ENCODE results near the gene RAPGEF5. TPM values are rescaled to one million over a fixed set of nuclear protein-coding genes. Genes with fewer than 3 reads are reported as not detected.

RAPGEF5 gene
- polyA plus RNA-seq, 2 donors: 6.6 to 6.7 TPM

DNA sequence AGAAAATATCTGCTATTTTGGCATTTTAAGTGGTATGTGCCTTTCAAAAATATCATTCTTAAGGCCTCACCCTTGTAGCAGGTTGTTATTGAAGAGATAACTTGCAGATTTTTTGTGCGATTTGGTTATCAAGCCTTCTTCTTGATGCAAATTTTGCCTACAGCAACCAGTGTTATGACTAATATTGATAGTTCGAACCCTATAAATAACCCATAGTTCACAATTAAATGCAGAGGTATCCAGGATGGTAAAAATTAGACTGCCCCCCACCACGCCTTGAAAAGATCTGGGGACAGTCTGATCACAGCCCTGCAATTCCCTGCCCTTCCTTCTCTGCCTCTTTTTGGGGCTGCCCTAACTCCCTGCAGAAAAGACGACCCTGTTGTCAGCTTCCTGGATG lies 28.4 kb upstream of the RAPGEF5 start:
- 91 to 93% methylated on average over 4 of the region's 4 CpGs for WGBS, 2 donors

DNA sequence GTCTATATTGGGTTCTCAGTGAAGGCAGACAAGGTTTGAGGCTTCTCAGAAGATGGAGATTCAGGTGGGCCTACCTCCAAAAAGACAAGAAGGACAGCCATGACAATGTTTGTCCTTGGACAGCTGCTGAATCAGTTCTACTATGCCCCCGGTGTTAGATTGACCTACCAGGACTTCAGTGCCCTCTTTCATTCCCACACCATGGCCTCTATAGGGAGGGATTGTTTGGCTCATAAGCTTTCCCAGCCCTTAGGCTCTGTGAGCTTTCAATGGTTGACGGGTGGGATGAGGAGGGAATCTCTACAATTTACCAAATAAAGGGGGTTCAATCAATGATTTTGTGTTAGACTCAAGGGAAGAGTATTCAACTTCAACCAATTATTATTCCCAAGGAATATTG lies 23.4 kb upstream of the RAPGEF5 start:
- Histone ChIP-seq H3K36me3 (ENCODE audit: control insufficient read depth in 2 of 2, insufficient read depth in 2 of 2, low read length in 1 of 2) (no peaks in the 10 kb centered on the region), H3K4me1 (ENCODE audit: control insufficient read depth in 2 of 2, insufficient read depth in 2 of 2, low read length in 1 of 2) (no peaks in the 10 kb centered on the region), H3K27me3 (ENCODE audit: control insufficient read depth in 1 of 2, insufficient read depth in 2 of 2, low read length in 2 of 2) (no peaks in the 10 kb centered on the region), H3K27ac (ENCODE audit: low read depth in 2 of 2, low read length in 1 of 2) (no peak overlapping the region), H3K9me3 (ENCODE audit: control insufficient read depth in 2 of 2, insufficient read depth in 1 of 2, low read depth in 1 of 2, low read length in 1 of 2) (no peaks in the 10 kb centered on the region), H3K4me3 (ENCODE audit: low read depth in 1 of 2, low read length in 2 of 2) (no peak overlapping the region)
- 94 to 95% methylated on average over 2 of the region's 2 CpGs for WGBS, 2 donors

More for the DNA sequence above, 28.4 kb upstream of the RAPGEF5 start:
- H3K36me3 ChIP-seq (ENCODE audit: control insufficient read depth in 2 of 2, insufficient read depth in 2 of 2, low read length in 1 of 2): no peaks in the 10 kb centered on the region
- no peak overlapping the region for H3K27ac ChIP-seq (ENCODE audit: low read depth in 2 of 2, low read length in 1 of 2)
- no peaks in the 10 kb centered on the region for H3K9me3 ChIP-seq (ENCODE audit: control insufficient read depth in 2 of 2, insufficient read depth in 1 of 2, low read depth in 1 of 2, low read length in 1 of 2)
- H3K4me1 ChIP-seq (ENCODE audit: control insufficient read depth in 2 of 2, insufficient read depth in 2 of 2, low read length in 1 of 2): no peaks in the 10 kb centered on the region
- no peaks in the 10 kb centered on the region for H3K27me3 ChIP-seq (ENCODE audit: control insufficient read depth in 1 of 2, insufficient read depth in 2 of 2, low read length in 2 of 2)
- no peak overlapping the region for H3K4me3 ChIP-seq (ENCODE audit: low read depth in 1 of 2, low read length in 2 of 2)

DNA sequence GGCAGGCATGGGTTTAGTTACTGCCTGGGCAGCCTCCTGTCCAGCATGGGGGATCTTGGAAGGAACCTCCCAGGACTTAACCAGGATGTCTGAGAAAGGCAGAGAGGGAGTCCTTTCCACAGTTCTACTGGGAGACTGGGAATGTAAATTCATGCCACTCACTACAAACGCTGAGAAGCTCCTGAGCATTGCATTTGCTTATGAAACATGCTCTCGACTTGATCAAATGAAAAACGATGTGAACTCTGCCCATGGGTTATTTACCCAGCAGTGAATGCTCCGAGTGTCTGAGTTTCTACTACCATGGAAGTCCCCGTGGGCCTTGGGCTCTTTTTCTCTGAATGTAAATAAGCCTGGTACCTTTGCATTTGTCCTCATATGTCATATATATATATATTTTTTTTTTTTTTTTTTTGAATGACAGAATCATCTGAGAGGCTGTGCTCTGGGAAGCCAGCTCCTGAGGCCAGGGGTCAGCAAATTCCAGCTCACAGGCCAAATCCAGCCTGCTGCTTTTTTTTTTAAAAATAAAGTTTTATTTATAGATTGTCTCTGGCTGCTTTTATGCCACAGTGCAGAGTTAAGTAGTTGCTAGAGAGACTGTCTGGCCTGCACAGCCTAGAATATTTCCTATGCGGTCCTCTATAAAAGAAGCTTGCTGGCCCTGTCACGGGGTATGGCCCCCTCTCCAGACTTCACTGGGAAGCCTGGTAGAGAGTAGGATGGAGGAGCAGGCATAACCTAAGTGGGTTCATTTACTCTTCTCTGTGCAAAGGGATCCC lies 21.4 kb upstream of the RAPGEF5 start:
- 67 to 76% methylated on average over 7 of the region's 7 CpGs for WGBS, 2 donors
- Histone ChIP-seq H3K27ac (ENCODE audit: low read depth in 2 of 2, low read length in 1 of 2) (no peak overlapping the region), H3K36me3 (ENCODE audit: control insufficient read depth in 2 of 2, insufficient read depth in 2 of 2, low read length in 1 of 2) (no peaks in the 10 kb centered on the region)

DNA sequence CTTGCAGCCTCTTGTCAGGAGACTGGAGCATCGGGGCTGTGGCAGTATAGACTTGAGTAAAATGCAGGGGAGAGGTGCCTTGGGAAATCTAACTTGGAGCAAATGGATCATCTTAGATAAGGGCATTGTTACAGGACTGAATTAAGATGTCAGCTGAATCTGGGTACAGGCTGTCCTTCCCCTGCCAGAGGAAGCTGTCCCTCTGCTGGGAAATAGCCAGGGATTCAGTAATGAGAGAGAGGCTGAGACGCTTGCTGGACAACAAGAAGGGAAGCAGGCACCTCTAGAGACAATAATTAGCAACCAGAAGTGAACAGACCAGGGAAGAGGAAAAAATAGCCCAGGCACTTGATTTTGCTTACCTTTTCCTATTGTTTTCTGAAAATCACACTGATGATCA lies 20.7 kb upstream of the RAPGEF5 start:
- no peaks in the 10 kb centered on the region for H3K9me3 ChIP-seq (ENCODE audit: control insufficient read depth in 2 of 2, insufficient read depth in 1 of 2, low read depth in 1 of 2, low read length in 1 of 2)
- H3K36me3 ChIP-seq (ENCODE audit: control insufficient read depth in 2 of 2, insufficient read depth in 2 of 2, low read length in 1 of 2): no peaks in the 10 kb centered on the region
- H3K27me3 ChIP-seq (ENCODE audit: control insufficient read depth in 1 of 2, insufficient read depth in 2 of 2, low read length in 2 of 2): no peaks in the 10 kb centered on the region
- 73 to 85% methylated on average over 2 of the region's 2 CpGs for WGBS, 2 donors
- H3K4me3 ChIP-seq (ENCODE audit: low read depth in 1 of 2, low read length in 2 of 2): no peak overlapping the region
- no peaks in the 10 kb centered on the region for H3K4me1 ChIP-seq (ENCODE audit: control insufficient read depth in 2 of 2, insufficient read depth in 2 of 2, low read length in 1 of 2)
- no peak overlapping the region for H3K27ac ChIP-seq (ENCODE audit: low read depth in 2 of 2, low read length in 1 of 2)

More for the DNA sequence above, 21.4 kb upstream of the RAPGEF5 start:
- Histone ChIP-seq H3K9me3 (ENCODE audit: control insufficient read depth in 2 of 2, insufficient read depth in 1 of 2, low read depth in 1 of 2, low read length in 1 of 2) (no peaks in the 10 kb centered on the region), H3K4me1 (ENCODE audit: control insufficient read depth in 2 of 2, insufficient read depth in 2 of 2, low read length in 1 of 2) (no peaks in the 10 kb centered on the region), H3K4me3 (ENCODE audit: low read depth in 1 of 2, low read length in 2 of 2) (no peak overlapping the region), H3K27me3 (ENCODE audit: control insufficient read depth in 1 of 2, insufficient read depth in 2 of 2, low read length in 2 of 2) (no peaks in the 10 kb centered on the region)

DNA sequence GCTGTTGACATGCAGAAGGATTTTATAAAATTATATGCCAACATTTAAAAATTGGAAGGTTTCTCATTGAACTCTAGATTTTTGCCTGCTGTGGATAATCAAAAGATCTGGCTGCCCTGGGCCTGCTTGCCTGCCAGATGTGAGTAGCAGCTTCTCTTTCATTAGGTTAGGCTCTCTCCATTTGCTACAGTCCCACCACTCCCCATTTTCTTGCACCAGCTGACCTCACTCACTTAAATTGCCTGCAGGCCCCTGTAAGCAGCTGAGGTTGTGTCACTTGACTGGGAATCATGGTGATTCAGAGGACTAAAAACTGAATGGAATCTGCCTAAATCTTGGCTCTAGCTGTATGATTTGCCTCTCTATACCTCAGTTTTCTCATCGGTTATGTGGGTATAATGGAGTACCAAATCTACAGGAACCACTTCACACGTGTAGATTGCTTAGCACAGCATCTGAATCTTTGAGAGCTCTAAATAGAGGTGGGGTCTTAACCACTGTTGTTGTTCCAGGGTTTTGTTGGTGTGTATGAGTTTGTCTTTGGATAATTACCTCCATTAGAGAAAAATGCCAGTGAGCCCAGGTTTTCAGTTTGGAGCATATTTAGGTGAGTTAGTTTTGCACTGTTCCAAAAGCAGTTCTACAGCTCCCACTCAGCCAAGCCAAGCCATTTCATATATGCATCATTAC lies 18.6 kb upstream of the RAPGEF5 start:
- WGBS, 2 donors: 87 to 88% methylated on average over 2 of the region's 2 CpGs
- Histone ChIP-seq H3K27me3 (ENCODE audit: control insufficient read depth in 1 of 2, insufficient read depth in 2 of 2, low read length in 2 of 2) (no peaks in the 10 kb centered on the region), H3K9me3 (ENCODE audit: control insufficient read depth in 2 of 2, insufficient read depth in 1 of 2, low read depth in 1 of 2, low read length in 1 of 2) (no peaks in the 10 kb centered on the region), H3K4me3 (ENCODE audit: low read depth in 1 of 2, low read length in 2 of 2) (no peak overlapping the region), H3K27ac (ENCODE audit: low read depth in 2 of 2, low read length in 1 of 2) (no peak overlapping the region), H3K4me1 (ENCODE audit: control insufficient read depth in 2 of 2, insufficient read depth in 2 of 2, low read length in 1 of 2) (no peaks in the 10 kb centered on the region), H3K36me3 (ENCODE audit: control insufficient read depth in 2 of 2, insufficient read depth in 2 of 2, low read length in 1 of 2) (no peaks in the 10 kb centered on the region)

DNA sequence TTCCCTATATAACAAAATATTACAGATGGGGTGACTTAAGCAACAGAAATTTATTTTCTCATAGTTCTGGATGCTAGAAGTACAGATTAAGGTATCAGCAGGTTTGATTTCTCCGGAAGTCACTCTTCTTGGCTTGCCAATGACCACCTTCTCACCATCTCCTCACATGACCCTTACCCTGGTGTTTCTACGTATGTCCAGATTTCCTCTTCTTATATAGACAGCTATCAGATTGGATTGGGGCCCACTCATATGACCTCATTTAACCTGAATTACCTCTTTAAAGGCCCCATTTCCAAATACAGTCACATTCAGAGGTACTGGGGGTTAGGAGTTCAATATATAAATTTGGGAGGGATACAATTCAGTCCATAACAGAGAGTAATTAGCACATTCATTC lies 17.0 kb upstream of the RAPGEF5 start:
- Histone ChIP-seq H3K4me1 (ENCODE audit: control insufficient read depth in 2 of 2, insufficient read depth in 2 of 2, low read length in 1 of 2) (no peaks in the 10 kb centered on the region), H3K36me3 (ENCODE audit: control insufficient read depth in 2 of 2, insufficient read depth in 2 of 2, low read length in 1 of 2) (no peaks in the 10 kb centered on the region), H3K9me3 (ENCODE audit: control insufficient read depth in 2 of 2, insufficient read depth in 1 of 2, low read depth in 1 of 2, low read length in 1 of 2) (no peaks in the 10 kb centered on the region), H3K27ac (ENCODE audit: low read depth in 2 of 2, low read length in 1 of 2) (no peak overlapping the region), H3K4me3 (ENCODE audit: low read depth in 1 of 2, low read length in 2 of 2) (no peak overlapping the region), H3K27me3 (ENCODE audit: control insufficient read depth in 1 of 2, insufficient read depth in 2 of 2, low read length in 2 of 2) (no peaks in the 10 kb centered on the region)
- WGBS, 2 donors: 76 to 88% methylated on average over 2 of the region's 2 CpGs

DNA sequence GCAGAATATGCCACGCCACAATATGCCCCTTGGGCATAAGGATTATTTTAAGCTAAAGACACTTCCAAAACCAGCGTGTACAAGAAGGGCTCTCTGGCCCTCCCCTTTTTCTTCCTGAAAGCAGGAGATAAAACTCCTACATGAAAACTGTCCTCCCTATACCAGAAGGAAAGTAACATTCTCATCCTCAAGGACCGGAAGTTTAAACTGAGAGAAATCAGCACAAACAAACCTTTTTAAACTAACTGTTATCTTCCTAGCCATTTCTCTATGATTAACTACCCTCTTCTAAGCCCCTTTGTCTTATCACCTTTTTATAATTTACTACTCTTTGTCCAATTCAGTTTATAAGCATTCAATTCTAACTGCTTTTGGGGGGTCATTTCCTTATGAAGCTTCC lies 16.4 kb upstream of the RAPGEF5 start:
- 43 to 47% methylated on average over 3 of the region's 3 CpGs for WGBS, 2 donors
- H3K27ac ChIP-seq (ENCODE audit: low read depth in 2 of 2, low read length in 1 of 2): no peak overlapping the region
- H3K4me1 ChIP-seq (ENCODE audit: control insufficient read depth in 2 of 2, insufficient read depth in 2 of 2, low read length in 1 of 2): no peaks in the 10 kb centered on the region
- H3K27me3 ChIP-seq (ENCODE audit: control insufficient read depth in 1 of 2, insufficient read depth in 2 of 2, low read length in 2 of 2): no peaks in the 10 kb centered on the region
- no peak overlapping the region for H3K4me3 ChIP-seq (ENCODE audit: low read depth in 1 of 2, low read length in 2 of 2)
- no peaks in the 10 kb centered on the region for H3K36me3 ChIP-seq (ENCODE audit: control insufficient read depth in 2 of 2, insufficient read depth in 2 of 2, low read length in 1 of 2)
- no peaks in the 10 kb centered on the region for H3K9me3 ChIP-seq (ENCODE audit: control insufficient read depth in 2 of 2, insufficient read depth in 1 of 2, low read depth in 1 of 2, low read length in 1 of 2)

DNA sequence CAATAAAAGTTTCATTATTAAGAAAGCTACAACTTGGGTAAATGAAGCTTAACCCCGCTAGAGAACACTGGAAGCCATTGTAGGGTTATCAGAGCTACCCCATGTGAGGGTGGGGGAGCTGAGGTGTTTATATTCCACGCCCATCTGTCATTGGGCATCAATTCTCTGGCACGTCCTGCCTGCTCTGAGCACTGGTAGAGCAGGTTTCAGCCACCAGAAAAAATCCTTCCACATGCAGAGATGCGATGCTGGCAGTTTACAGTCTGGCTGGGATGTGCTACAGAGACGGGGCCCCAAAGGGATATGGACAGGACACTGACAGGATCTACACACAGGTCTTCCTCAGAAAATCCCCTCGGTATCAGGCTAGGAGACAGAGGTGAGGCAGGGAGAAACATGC lies 15.9 kb upstream of the RAPGEF5 start:
- Histone ChIP-seq H3K4me1 (ENCODE audit: control insufficient read depth in 2 of 2, insufficient read depth in 2 of 2, low read length in 1 of 2) (no peaks in the 10 kb centered on the region), H3K4me3 (ENCODE audit: low read depth in 1 of 2, low read length in 2 of 2) (no peak overlapping the region), H3K27ac (ENCODE audit: low read depth in 2 of 2, low read length in 1 of 2) (peak overlapping the region in 1 of 2 donors; percentile 55), H3K27me3 (ENCODE audit: control insufficient read depth in 1 of 2, insufficient read depth in 2 of 2, low read length in 2 of 2) (no peaks in the 10 kb centered on the region), H3K9me3 (ENCODE audit: control insufficient read depth in 2 of 2, insufficient read depth in 1 of 2, low read depth in 1 of 2, low read length in 1 of 2) (no peaks in the 10 kb centered on the region), H3K36me3 (ENCODE audit: control insufficient read depth in 2 of 2, insufficient read depth in 2 of 2, low read length in 1 of 2) (no peaks in the 10 kb centered on the region)
- 33 to 50% methylated on average over 6 of the region's 6 CpGs for WGBS, 2 donors

DNA sequence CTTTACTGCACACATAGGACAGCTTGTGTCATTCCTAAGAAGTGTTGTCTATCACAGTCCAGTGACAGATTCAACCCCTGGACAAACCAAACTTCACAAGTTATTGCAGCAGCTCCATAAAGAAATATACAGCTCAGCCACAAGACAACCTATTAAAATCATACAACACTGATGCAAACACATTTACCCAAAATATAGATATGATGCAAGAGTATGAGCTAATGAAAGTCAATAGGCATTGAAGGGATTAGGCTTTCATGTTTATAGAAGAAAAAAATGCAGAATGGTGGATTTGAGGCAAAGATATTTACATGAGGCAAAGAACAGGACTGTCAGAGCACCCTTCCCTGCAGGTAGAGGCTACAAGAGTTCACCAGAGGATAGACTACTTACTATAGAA lies 14.9 kb upstream of the RAPGEF5 start:
- Histone ChIP-seq H3K27ac (ENCODE audit: low read depth in 2 of 2, low read length in 1 of 2) (no peak overlapping the region), H3K27me3 (ENCODE audit: control insufficient read depth in 1 of 2, insufficient read depth in 2 of 2, low read length in 2 of 2) (no peaks in the 10 kb centered on the region), H3K4me3 (ENCODE audit: low read depth in 1 of 2, low read length in 2 of 2) (no peak overlapping the region), H3K36me3 (ENCODE audit: control insufficient read depth in 2 of 2, insufficient read depth in 2 of 2, low read length in 1 of 2) (no peaks in the 10 kb centered on the region), H3K4me1 (ENCODE audit: control insufficient read depth in 2 of 2, insufficient read depth in 2 of 2, low read length in 1 of 2) (no peaks in the 10 kb centered on the region), H3K9me3 (ENCODE audit: control insufficient read depth in 2 of 2, insufficient read depth in 1 of 2, low read depth in 1 of 2, low read length in 1 of 2) (no peaks in the 10 kb centered on the region)

DNA sequence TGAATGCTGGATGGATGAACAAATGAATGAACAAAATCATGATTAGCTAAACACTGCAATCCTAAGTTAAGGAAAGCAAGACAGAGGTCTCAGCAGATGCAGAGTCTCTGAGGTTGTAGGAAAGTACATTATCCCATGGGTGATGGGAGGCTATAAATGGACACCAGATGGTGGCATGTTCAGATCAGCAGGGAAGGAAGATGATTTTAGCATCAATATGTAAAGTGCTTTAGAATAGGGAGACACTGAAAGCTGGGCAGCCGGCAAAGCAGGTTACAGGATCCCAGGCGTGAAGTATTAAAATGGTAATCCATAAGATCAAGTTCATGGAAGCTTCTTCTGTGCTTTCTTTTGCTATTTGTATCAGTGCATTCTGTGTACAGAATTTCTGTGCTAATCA lies 7.9 kb upstream of the RAPGEF5 start:
- WGBS, 2 donors: 86% methylated on average over 2 of the region's 2 CpGs
- Histone ChIP-seq H3K27me3 (ENCODE audit: control insufficient read depth in 1 of 2, insufficient read depth in 2 of 2, low read length in 2 of 2) (no peaks in the 10 kb centered on the region), H3K36me3 (ENCODE audit: control insufficient read depth in 2 of 2, insufficient read depth in 2 of 2, low read length in 1 of 2) (no peaks in the 10 kb centered on the region), H3K4me1 (ENCODE audit: control insufficient read depth in 2 of 2, insufficient read depth in 2 of 2, low read length in 1 of 2) (no peaks in the 10 kb centered on the region), H3K4me3 (ENCODE audit: low read depth in 1 of 2, low read length in 2 of 2) (no peak overlapping the region), H3K9me3 (ENCODE audit: control insufficient read depth in 2 of 2, insufficient read depth in 1 of 2, low read depth in 1 of 2, low read length in 1 of 2) (no peaks in the 10 kb centered on the region), H3K27ac (ENCODE audit: low read depth in 2 of 2, low read length in 1 of 2) (no peak overlapping the region)
